Esophagus muscularis mucosa (tissue), 4 donors: ENCODE measurements around the gene PER2. TPM values are rescaled to one million over a fixed set of nuclear protein-coding genes. Genes with fewer than 3 reads are reported as not detected.

Experiments used
- DNase-seq: peaks from one replicate; pipeline ENCODE4 v3.0.0-alpha.2; 2017; ENCODE audit errors: extremely low spot score
- H3K27ac ChIP-seq, 4 donors: fragments of 200-600 bp; sonication (generic); replicated peaks in 1 of 4; 1 replicate in 3 of 4; 2 replicates in 1 of 4; pipeline ENCODE4 v1.5.1; 2016 to 2019; ENCODE audit warnings: mild to moderate bottlenecking in 1 of 4
- H3K27me3 ChIP-seq, 4 donors: fragments of 200-600 bp; sonication (generic); one replicate each; pipeline versions ENCODE4 v1.5.1 to v1.6.0; 2016 to 2019
- H3K36me3 ChIP-seq, 4 donors: fragments of 200-600 bp; sonication (generic); one replicate each; pipeline ENCODE4 v1.5.1; 2016 to 2019
- H3K4me1 ChIP-seq, 4 donors: fragments of 200-600 bp; sonication (generic); one replicate each; pipeline ENCODE4 v1.5.1; 2016 to 2019
- H3K4me3 ChIP-seq, 4 donors: fragments of 200-600 bp; sonication (generic); 1 replicate in 2 of 4; 2 replicates in 2 of 4; pipeline ENCODE4 v1.5.1; 2016 to 2019; ENCODE audit warnings: mild to moderate bottlenecking in 4 of 4, moderate library complexity in 1 of 4
- H3K9me3 ChIP-seq, 4 donors: fragments of 200-600 bp; sonication (generic); 1 replicate in 3 of 4; 2 replicates in 1 of 4; pipeline ENCODE4 v1.5.1; 2016 to 2019
- EP300 ChIP-seq: sonication (generic); formaldehyde crosslinking; IDR thresholded peaks from one replicate; pipeline ENCODE4 v1.6.1; 2017; ENCODE audit warnings: antibody characterized with exemption
- POLR2A ChIP-seq: fragments of 450-650 bp; IDR thresholded peaks from one replicate; pipeline ENCODE4 v1.6.1; 2017; ENCODE audit warnings: antibody characterized with exemption, moderate library complexity, mild to moderate bottlenecking, low read depth
- POLR2AphosphoS5 ChIP-seq, 2 donors: sonication (generic); formaldehyde crosslinking; IDR thresholded peaks; one replicate each; pipeline ENCODE4 v1.6.1; 2017; ENCODE audit warnings: antibody characterized with exemption in 2 of 2
- WGBS: methylation state at CpG from one replicate; pipeline ENCODE4 v1.1.5; 2018; 5-methylcytosine and 5-hydroxymethylcytosine counted together
- intact Hi-C: fragments of 100-400 bp; cut with DNase I; formaldehyde crosslinking; loops from one replicate; pipeline ENCODE4 v1.15.1; 2023
- total RNA-seq, 4 donors: library from RNA; depleted of rRNA; stranded (reverse); fragments of >200 nt; gene quantifications; one replicate each; pipeline versions ENCODE4 v1.1.0 to v1.2.1, GENCODE V29; 2016
- TF ChIP-seq, protein P1 (sequence below), 3 experiments: fragments of 200-600 bp in 2 of 3; fragments of 450-650 bp in 1 of 3; sonication (generic) in 2 of 3; IDR thresholded peaks; one replicate each; pipeline ENCODE4 v1.5.1; 2017 to 2019; ENCODE audit warnings: antibody characterized with exemption in 3 of 3, mild to moderate bottlenecking in 2 of 3, moderate library complexity in 1 of 3

PER2 gene
- total RNA-seq, 4 donors from 2014 or later = 9.1 to 13.1 (median 11.1) TPM

DNA sequence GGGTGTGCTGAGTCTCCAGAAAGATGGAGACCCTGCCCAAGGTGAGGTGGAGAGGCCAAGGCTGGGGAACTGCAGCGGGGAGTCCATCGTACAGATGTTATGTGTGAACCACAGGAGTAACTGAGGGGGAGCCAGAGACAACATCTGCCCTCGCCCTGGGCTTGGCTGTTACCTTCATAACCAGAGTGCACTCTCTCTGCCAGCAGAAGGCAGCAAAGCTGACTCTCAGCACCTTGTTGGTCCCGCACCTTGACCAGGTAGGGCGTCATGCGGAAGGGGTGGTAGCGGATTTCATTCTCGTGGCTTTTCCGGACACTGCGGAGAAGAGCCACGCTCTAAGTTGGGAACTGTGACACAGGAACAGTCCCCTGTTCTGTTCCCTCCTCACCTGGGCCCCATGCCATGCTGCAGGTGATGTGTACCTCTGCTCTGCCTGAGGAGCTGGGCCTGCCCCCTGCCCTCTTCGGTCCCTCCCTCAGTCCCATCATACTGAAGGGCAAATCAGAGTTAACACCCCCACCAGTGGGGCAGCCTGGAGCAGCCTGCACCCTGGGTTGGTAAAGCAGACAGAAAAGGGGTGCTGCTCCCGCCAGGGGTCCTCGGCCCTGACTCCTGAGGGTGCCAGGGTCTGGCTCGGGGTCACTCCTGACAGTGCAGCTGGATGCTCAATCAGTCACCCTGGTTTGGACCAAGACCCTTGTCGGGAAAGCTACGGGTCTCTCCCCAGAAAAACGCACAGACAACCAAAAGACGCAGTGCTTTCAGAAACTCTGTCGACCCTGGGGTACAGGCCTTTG lies 20.3 kb downstream of the PER2 start:
- peaks cover 14 to 23% (median 16%) of the 10 kb centered on the region in 4 donors for H3K4me1 ChIP-seq
- no peaks in the 10 kb centered on the region for H3K9me3 ChIP-seq
- 87% methylated on average over 17 of the region's 20 CpGs for WGBS
- no peak for TF ChIP-seq POLR2AphosphoS5 (IDR thresholded peaks at IDR 0.05)
- TF ChIP-seq, protein P1, sequence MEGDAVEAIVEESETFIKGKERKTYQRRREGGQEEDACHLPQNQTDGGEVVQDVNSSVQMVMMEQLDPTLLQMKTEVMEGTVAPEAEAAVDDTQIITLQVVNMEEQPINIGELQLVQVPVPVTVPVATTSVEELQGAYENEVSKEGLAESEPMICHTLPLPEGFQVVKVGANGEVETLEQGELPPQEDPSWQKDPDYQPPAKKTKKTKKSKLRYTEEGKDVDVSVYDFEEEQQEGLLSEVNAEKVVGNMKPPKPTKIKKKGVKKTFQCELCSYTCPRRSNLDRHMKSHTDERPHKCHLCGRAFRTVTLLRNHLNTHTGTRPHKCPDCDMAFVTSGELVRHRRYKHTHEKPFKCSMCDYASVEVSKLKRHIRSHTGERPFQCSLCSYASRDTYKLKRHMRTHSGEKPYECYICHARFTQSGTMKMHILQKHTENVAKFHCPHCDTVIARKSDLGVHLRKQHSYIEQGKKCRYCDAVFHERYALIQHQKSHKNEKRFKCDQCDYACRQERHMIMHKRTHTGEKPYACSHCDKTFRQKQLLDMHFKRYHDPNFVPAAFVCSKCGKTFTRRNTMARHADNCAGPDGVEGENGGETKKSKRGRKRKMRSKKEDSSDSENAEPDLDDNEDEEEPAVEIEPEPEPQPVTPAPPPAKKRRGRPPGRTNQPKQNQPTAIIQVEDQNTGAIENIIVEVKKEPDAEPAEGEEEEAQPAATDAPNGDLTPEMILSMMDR (IDR thresholded peaks at IDR 0.05) = no peak
- TF ChIP-seq POLR2A = no peak
- TF ChIP-seq EP300 = no peak
- intact Hi-C loops = loop anchor here (10.0 kb wide), 1 partner anchor 63 kb away; the partner anchor contains the start of gene ILKAP
- H3K27me3 ChIP-seq = no peaks in the 10 kb centered on the region
- H3K36me3 ChIP-seq = peaks cover 41 to 93% (median 80%) of the 10 kb centered on the region in 4 donors
- DNase-seq = no peak
- no peak overlapping the region for H3K27ac ChIP-seq
- no peak overlapping the region for H3K4me3 ChIP-seq

DNA sequence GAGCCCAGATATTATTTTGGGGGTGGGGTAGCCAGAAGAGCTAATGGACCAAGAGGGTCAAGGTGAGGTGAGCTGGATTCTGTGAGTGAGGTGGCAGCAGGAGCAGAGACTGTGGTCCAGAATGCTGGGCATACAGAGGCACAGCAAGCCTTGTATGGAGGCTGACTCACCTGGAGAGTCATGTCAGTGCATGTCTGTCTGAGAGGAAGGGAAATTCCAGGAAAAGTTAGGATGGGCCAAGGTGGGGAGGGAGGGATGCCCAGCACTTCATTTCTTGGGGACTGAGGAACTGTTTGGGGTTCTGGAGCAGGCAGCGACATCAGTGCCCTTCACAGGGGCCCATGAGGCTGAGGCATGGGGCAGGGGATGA lies 21.1 kb downstream of the PER2 start:
- DNase-seq = no peak
- TF ChIP-seq POLR2A = no peak
- TF ChIP-seq POLR2AphosphoS5 (IDR thresholded peaks at IDR 0.05) = no peak
- no peak for TF ChIP-seq EP300
- TF ChIP-seq, protein P1 (IDR thresholded peaks at IDR 0.05) = no peak

DNA sequence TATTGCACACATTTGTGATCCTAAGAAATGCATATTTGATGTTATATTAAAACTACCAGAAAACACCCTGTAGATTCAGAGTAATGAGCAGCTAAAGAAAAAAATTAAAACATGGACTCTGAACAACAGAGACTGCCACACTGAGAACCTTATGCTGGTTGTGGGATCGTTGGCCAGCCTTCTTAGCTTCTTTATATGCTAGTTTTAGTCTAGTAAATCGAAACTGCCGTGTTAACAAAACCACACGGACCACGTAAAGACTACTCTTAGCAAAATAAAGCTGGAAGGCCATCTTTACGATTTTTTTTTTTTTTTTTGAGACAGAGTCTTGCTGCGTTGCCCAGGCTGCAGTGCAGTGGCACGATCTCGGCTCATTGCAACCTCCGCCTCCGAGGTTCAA lies 22.8 kb downstream of the PER2 start:
- Histone ChIP-seq H3K36me3 (peaks cover 27 to 91% (median 79%) of the 10 kb centered on the region in 4 donors), H3K9me3 (no peaks in the 10 kb centered on the region), H3K27me3 (no peaks in the 10 kb centered on the region), H3K4me1 (peaks cover 23 to 33% (median 25%) of the 10 kb centered on the region in 4 donors), H3K27ac (no peak overlapping the region), H3K4me3 (no peak overlapping the region)
- intact Hi-C loops = loop anchor here (10.0 kb wide), 1 partner anchor 61 kb away; the partner anchor contains the start of gene ILKAP
- WGBS = 89% methylated on average over 11 of the region's 11 CpGs
- DNase-seq = no peak
- TF ChIP-seq POLR2A (no peak), POLR2AphosphoS5 (IDR thresholded peaks at IDR 0.05) (no peak), EP300 (no peak)
- TF ChIP-seq, protein P1 (IDR thresholded peaks at IDR 0.05) = no peak

More for the DNA sequence above, 21.1 kb downstream of the PER2 start:
- Histone ChIP-seq H3K9me3 (no peaks in the 10 kb centered on the region), H3K27me3 (no peaks in the 10 kb centered on the region), H3K36me3 (peaks cover 37 to 93% (median 79%) of the 10 kb centered on the region in 4 donors), H3K4me1 (peaks cover 22 to 30% (median 23%) of the 10 kb centered on the region in 4 donors), H3K27ac (no peak overlapping the region), H3K4me3 (no peak overlapping the region)
- WGBS = 86% methylated on average over 1 of the region's 1 CpG
- intact Hi-C loops = loop anchor here (10.0 kb wide), 1 partner anchor 63 kb away; the partner anchor contains the start of gene ILKAP

DNA sequence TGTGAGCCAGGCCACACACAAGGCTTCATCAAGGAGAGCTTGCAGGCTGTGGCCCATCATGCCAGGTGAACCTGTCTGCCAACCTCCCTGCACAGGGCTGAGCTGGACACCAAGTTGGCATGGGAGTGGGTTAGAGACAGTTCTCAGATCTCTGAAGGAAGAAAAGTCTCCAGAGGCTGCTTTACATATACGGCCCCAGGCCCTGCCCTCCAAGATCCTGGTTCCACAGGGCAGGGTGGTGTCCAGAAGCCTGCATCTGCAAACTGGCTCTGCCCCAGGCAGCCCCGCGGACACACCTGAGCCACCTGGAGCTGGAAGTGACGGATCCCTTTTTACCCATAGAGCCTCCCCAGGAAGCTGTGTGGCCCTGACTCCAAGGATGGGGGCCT lies 24.3 kb downstream of the PER2 start:
- no peak for DNase-seq

More for the DNA sequence above, 24.3 kb downstream of the PER2 start:
- Histone ChIP-seq H3K4me3 (no peak overlapping the region), H3K9me3 (no peaks in the 10 kb centered on the region), H3K36me3 (peaks cover 29 to 91% (median 81%) of the 10 kb centered on the region in 4 donors), H3K4me1 (peaks cover 23 to 33% (median 25%) of the 10 kb centered on the region in 4 donors), H3K27ac (peak overlapping the region; percentile 51 to 63 (median 58)), H3K27me3 (no peaks in the 10 kb centered on the region)
- intact Hi-C loops = loop anchor here (5.0 to 10.0 kb wide), 2 partner anchors 59 to 107 kb away; partner anchors contain the start of genes ERFE and ILKAP
- WGBS = 90% methylated on average over 2 of the region's 4 CpGs
- TF ChIP-seq, protein P1 (IDR thresholded peaks at IDR 0.05) = no peak
- TF ChIP-seq POLR2AphosphoS5 (IDR thresholded peaks at IDR 0.05) (no peak), EP300 (no peak), POLR2A (no peak)
